ENCODE data around the gene FTO. TPM values are rescaled to one million over a fixed set of nuclear protein-coding genes. Genes with fewer than 3 reads are reported as not detected.

The FTO gene
- total and polyA plus RNA-seq, 2 of the 13 experiments (the other 11 are each of a cell fraction or from before 2014, with no cell fraction given) = 41.6 to 55.8 TPM

GRCh38 chr16:54165174-54165911 is 461.4 kb downstream of the FTO start (continued):
- TF ChIP-seq ZNF44 (CRISPR knock-in tag; IDR thresholded peaks at IDR 0.05) (peak; percentile 78; the same call in 1 of the 2 replicates), ZNF549 (CRISPR knock-in tag; IDR thresholded peaks at IDR 0.05) (peak; percentile 15; the same call in 1 of the 2 replicates), SETDB1 (CRISPR knock-in tag; IDR thresholded peaks at IDR 0.05; ENCODE audit: borderline replicate concordance) (no peak), ZNF713 (CRISPR knock-in tag; IDR thresholded peaks at IDR 0.05) (no peak), NFKBIZ (CRISPR knock-in tag; IDR thresholded peaks at IDR 0.05) (peak; percentile 90; the same call in 1 of the 2 replicates), TBX2 (CRISPR knock-in tag; IDR thresholded peaks at IDR 0.05; ENCODE audit: borderline replicate concordance) (peak; percentile 93), KDM3A (CRISPR knock-in tag; IDR thresholded peaks at IDR 0.05; ENCODE audit: low read depth) (peak; percentile 87; the same call in 1 of the 2 replicates), KLF16 (CRISPR knock-in tag; IDR thresholded peaks at IDR 0.05) (peak in 1 of 2 experiments; percentile 71; a peak in 1 of 4 replicates), ZNF484 (CRISPR knock-in tag; IDR thresholded peaks at IDR 0.05; ENCODE audit: borderline replicate concordance, low read depth) (no peak), NR2F1 (CRISPR knock-in tag; IDR thresholded peaks at IDR 0.05) (peak; percentile 93 to 95), REXO4 (CRISPR knock-in tag; IDR thresholded peaks at IDR 0.05; ENCODE audit: borderline replicate concordance) (no peak), TBX3 (IDR thresholded peaks at IDR 0.05; ENCODE audit: borderline replicate concordance) (no peak), ZBTB26 (CRISPR knock-in tag; IDR thresholded peaks at IDR 0.05; ENCODE audit: borderline replicate concordance) (no peak; the same call in 1 of the 2 replicates), ZUFSP (CRISPR knock-in tag; IDR thresholded peaks at IDR 0.05; ENCODE audit: borderline replicate concordance) (no peak), RAD21 (CRISPR knock-in tag; IDR thresholded peaks at IDR 0.05) (peak; percentile 72), DRAP1 (CRISPR knock-in tag; IDR thresholded peaks at IDR 0.05) (peak; percentile 81), KMT2A (CRISPR knock-in tag; IDR thresholded peaks at IDR 0.05) (peak; percentile 65; the same call in 1 of the 2 replicates), CENPT (CRISPR knock-in tag; IDR thresholded peaks at IDR 0.05; ENCODE audit: low read depth) (0 out of 2 replicates have a peak, but pooled peaks have one; percentile 48), TFDP2 (CRISPR knock-in tag; IDR thresholded peaks at IDR 0.05) (peak; percentile 76), ZNF230 (CRISPR knock-in tag; IDR thresholded peaks at IDR 0.05) (no peak; the same call in 1 of the 2 replicates)
